GM19328 (cell line): Measurements from ENCODE around the gene KLK4.

Source experiments
- ATAC-seq: cut with Tn5 transposase; IDR thresholded peaks from one replicate; pipeline ENCODE4 v1.9.1; 2021; ENCODE audit warnings: mild to moderate bottlenecking, moderate library complexity; ENCODE audit not compliant: unreplicated experiment

The KLK4 gene

GRCh38 chr19:50911206-50912101 lies at the start of gene KLK4:
KLK4 (minus strand) TSS chr19:50911395; CDS start chr19:50910738, 657 bp downstream.
- no peak for ATAC-seq

- no peak for ATAC-seq
These were observed 48.7 kb upstream of the KLK4 start for GRCh38 chr19:50959731-50960500.

- ATAC-seq, result no peak
These were observed 46.4 kb upstream of the KLK4 start for GRCh38 chr19:50957587-50957986.

GRCh38 chr19:50952910-50953309 lies 41.7 kb upstream of the KLK4 start, which contains the start of gene KLK5:
KLK5 (minus strand) TSS chr19:50953038; CDS start chr19:50952657, 381 bp downstream.
- ATAC-seq, result no peak

GRCh38 chr19:50949861-50950260 lies 38.7 kb upstream of the KLK4 start:
- ATAC-seq, result no peak

- no peak for ATAC-seq
These were observed 35.9 kb upstream of the KLK4 start for GRCh38 chr19:50947123-50947522.

- ATAC-seq, result no peak
These were observed 33.6 kb upstream of the KLK4 start for GRCh38 chr19:50944795-50945194.

GRCh38 chr19:50943074-50943828 lies 32.1 kb upstream of the KLK4 start:
- ATAC-seq, result no peak

GRCh38 chr19:50939596-50939995 lies 28.4 kb upstream of the KLK4 start:
- no peak for ATAC-seq

- ATAC-seq, result no peak
These were observed 22.4 kb upstream of the KLK4 start for GRCh38 chr19:50933640-50934039.

- ATAC-seq, result no peak
These were observed 21.5 kb upstream of the KLK4 start for GRCh38 chr19:50932690-50933083.

- no peak for ATAC-seq
These were observed 21.0 kb upstream of the KLK4 start for GRCh38 chr19:50932018-50932689.

- no peak for ATAC-seq
These were observed 19.8 kb upstream of the KLK4 start for GRCh38 chr19:50931023-50931422.

- no peak for ATAC-seq
These were observed 17.6 kb upstream of the KLK4 start for GRCh38 chr19:50928831-50929230.

- no peak for ATAC-seq
These were observed 14.9 kb upstream of the KLK4 start for GRCh38 chr19:50926144-50926543.

GRCh38 chr19:50925734-50926133 lies 14.5 kb upstream of the KLK4 start:
- ATAC-seq, result no peak

- no peak for ATAC-seq
These were observed 13.4 kb upstream of the KLK4 start for GRCh38 chr19:50924586-50924985.

- ATAC-seq, result no peak
These were observed 11.2 kb upstream of the KLK4 start for GRCh38 chr19:50922317-50922853.

GRCh38 chr19:50921426-50922316 lies 10.5 kb upstream of the KLK4 start:
- ATAC-seq, result no peak
